Fibroblast of skin of scalp (primary cell): ENCODE measurements around the gene TSPAN18.

Experiments used
- DNase-seq: peaks from one replicate; pipeline ENCODE4 v3.0.0-alpha.2; 2013

Gene TSPAN18

GRCh38 chr11:44711113-44711786 lies 15.5 kb upstream of the TSPAN18 start:
- DNase-seq: no peak

- no peak for DNase-seq
Observed at GRCh38 chr11:44711787-44712608, 14.8 kb upstream of the TSPAN18 start.

DNA sequence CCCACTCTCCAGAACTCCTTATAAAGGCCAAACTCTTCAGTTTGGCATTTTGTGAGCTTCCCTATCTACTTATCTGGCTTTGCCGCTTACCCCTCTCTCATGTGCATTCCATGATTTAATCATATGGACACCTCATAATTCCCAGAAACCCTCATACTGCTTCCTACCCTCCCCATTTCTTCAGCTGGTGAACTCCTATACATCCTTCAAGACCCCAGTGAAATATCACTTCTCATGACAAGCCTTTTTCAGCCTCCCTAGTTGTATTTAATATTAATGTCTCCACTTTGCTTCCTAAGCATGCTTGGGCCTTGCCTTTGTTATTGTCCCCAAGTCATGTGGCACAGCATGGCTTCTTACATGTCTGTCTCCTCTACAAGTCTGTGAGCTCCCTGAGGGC lies 13.7 kb upstream of the TSPAN18 start:
- DNase-seq: no peak

DNA sequence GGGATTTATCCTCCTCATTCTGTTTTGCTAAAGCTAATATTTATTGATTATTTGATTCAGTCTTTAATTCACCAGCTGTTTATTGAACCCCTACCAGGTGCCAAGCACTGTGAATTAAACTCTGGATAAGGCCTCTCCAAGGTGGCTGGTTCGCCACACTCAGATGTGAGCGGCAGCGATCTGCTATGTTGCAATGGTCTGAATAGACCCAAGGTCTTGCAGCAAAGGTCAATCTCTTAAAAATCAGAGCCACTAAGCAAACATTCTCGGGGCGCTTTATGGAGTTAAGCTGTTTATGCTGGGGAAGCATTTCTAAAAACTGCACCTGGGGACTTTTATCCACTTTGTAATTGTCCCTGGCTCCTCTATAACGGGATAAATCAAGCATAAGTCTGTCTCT lies 10.5 kb upstream of the TSPAN18 start:
- no peak for DNase-seq

- no peak for DNase-seq
Observed at GRCh38 chr11:44718057-44718456, 8.7 kb upstream of the TSPAN18 start.

GRCh38 chr11:44718612-44719390 lies 8.0 kb upstream of the TSPAN18 start:
- DNase-seq: no peak

GRCh38 chr11:44725016-44725685 lies 1.6 kb upstream of the TSPAN18 start:
- DNase-seq: peak; percentile 70

DNA sequence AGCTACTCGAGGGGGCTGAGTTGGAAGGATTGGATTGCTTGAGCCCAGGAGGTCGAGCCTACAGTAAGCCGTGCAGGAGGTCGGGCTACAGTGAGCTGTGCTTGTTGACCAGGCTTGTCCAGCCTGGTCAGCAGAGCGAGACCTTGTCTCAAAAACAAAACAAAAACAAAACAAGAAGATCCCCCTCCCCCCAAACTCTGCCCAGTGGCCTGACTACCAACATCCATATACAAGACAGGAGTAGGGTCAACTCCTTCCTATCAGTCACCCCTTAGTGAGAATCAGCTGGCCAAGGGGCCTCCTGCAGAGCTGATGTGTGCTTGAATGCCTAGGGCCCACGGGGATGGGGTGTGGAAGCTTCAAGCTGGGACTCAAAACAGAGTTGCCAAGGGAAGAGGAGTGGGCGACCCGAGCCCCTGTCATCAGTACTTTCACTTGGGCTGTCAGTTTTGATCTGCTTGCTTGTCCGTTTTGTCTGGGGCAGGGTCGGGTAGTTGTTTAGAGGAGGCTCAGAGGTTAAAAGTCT lies 942 bp upstream of the TSPAN18 start:
- DNase-seq: no peak

DNA sequence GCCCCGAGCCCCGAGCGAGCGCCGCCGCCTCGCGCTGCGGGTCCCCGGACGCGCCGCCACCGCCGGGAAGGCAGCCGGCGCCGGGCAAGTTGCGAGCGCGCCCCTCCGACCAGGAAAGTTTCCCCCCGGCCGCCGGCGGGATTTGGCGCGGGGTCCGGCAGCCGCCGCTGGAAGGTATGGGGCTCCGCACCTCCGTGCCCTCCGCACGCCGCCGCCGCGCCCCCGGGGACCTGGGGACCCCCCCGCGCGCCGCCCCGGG lies 281 bp downstream of the TSPAN18 start:
- no peak for DNase-seq

- peak; percentile 92 for DNase-seq
Observed at GRCh38 chr11:44727373-44728287, 868 bp downstream of the TSPAN18 start.

DNA sequence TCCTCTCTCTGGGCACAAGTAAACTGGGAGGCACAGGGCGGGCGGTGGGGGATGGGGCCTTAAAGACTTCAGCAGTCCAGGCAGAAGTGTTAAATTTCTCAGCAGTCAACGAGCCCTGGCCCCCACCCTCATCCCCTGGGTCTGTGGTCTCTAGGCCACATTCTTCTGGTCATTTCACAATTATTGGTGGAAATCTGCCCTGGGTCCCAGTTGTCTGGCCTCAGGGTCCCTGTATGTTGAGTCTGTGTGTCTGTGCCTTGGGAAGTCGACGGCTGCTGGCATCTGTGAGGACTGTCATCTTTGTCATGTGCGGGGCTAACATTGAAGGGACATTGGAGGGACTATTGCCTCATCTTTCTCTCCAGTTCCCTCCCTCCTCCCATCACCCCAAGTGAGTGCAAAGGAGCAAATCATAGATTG lies 1.7 kb downstream of the TSPAN18 start:
- peak; percentile 69 for DNase-seq

- DNase-seq: peak; percentile 57
Observed at GRCh38 chr11:44729063-44729462, 2.3 kb downstream of the TSPAN18 start.

DNA sequence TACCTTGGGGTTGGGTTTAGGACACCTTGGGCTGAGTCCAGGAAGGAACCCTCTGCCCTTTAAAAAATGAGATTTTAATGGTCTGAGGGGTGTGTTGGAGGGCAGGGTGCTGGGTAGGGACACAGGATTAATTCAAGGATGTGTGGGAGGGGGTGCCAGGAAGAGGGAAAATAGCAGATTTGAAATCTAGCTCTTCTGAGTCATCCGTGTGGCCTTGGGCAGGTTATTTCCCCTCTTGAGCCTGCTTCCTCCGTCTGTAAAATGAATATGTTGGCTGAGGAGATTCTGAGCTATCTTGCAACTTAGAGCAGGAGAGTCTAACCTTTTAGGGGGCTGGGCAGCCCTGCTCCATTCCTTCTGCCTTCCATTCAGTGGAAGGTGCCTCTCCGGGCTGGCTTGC lies 3.0 kb downstream of the TSPAN18 start:
- no peak for DNase-seq

- no peak for DNase-seq
Observed at GRCh38 chr11:44730775-44731174, 4.0 kb downstream of the TSPAN18 start.

- DNase-seq: peak; percentile 91
Observed at GRCh38 chr11:44731685-44732430, 5.1 kb downstream of the TSPAN18 start.

DNA sequence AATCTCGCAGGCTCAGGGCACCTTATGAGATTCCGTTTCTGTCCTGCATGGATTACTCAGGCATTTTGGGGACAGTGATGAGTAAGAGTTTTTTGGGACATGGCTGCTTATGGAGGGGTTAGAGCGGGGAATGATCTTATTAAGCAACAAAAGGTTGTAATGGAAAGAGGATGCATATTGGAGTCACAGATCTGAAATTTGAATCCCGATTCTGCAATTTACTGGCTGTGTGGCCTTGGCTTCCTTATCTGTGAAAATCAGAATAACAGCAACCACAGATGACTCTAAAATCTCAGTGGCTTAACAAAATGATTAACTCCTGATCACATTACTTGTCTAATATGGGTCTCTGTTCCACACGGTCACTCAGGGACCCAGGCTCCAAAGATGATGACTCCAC lies 5.8 kb downstream of the TSPAN18 start:
- DNase-seq: no peak

DNA sequence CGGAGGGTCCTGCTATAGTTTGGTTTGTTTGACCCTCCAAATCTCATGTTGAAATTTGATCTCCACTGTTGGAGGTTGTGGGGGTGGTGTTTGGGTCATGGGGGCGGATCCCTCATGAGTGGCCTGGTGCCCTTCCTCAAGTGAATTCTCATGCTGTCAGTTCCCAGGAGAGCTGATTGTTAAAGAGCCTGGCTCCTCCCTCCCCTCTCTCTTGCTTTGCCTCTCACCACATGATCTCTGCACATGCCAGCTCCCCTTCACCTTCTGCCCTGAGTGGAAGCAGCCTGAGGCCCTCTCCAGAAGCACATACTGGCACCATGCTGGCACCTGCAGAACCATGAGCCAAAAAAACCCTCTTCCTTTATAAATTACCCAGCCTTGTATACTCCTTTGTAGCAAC lies 7.1 kb downstream of the TSPAN18 start:
- DNase-seq: no peak

GRCh38 chr11:44734843-44735381 lies 8.2 kb downstream of the TSPAN18 start:
- DNase-seq: no peak

DNA sequence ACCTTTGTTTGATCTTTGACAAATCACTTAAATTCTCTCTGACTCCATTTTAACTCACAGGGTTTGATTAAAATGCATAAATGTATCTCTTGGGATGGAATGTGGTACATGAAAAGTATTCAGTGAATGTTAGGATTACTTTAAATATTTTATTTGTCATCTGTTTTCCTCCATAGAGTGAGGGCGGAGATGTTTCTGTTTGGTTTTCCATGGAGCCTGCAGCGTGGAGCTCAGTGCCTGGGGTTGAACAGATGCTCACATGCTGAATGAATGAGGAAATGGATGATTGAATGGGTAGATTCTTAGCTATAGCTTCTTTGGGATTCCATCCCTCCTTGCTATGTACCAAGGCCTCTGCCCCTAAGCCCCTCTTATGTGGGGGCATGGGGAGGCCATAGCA lies 10.0 kb downstream of the TSPAN18 start:
- DNase-seq: peak; percentile 90

DNA sequence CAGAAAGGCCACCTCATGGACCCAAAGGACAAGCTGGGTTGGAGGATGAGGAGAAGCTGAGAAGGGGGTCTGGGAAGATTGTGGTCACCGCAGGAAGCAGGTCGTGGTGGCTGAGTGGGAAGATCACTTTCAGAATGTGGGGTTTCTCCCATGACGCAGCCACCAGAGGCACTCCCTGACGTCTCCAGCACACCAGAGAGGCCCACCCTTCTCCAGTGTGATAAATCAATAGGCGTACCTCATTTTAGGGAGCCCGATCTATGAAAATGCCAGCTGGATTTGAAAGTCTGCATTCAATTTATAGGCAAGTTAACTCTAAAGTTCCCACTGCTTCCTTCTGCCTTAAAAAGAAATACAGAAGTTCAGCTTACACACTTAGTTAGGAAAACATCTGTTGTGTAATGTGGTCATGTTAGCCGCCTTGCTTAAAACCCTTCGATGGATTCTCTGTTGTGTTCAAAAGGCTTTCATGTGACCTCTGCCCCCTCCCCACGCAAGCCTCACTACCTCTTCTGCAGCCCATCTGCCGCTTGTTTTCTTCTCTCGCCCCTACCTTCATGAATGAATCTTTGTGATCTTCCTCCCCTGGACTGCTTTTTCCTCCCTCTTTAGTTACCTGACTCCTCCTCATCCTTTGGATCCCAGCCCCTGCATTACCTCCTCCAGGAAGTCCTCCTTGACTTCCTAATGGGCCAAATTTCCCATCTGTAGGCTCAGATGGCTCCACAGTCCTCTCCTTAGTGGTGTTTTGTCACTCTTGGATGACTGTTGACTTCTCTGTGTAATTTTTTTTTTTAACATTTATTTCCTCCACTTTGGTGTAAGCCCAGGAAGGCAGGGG lies 10.7 kb downstream of the TSPAN18 start:
- no peak for DNase-seq
